ENCODE data around the gene XXYLT1. TPM values are rescaled to one million over a fixed set of nuclear protein-coding genes. Genes with fewer than 3 reads are reported as not detected.

Gene XXYLT1
- total RNA-seq, 1 experiment from 2014 or later, result 25.5 TPM

DNA sequence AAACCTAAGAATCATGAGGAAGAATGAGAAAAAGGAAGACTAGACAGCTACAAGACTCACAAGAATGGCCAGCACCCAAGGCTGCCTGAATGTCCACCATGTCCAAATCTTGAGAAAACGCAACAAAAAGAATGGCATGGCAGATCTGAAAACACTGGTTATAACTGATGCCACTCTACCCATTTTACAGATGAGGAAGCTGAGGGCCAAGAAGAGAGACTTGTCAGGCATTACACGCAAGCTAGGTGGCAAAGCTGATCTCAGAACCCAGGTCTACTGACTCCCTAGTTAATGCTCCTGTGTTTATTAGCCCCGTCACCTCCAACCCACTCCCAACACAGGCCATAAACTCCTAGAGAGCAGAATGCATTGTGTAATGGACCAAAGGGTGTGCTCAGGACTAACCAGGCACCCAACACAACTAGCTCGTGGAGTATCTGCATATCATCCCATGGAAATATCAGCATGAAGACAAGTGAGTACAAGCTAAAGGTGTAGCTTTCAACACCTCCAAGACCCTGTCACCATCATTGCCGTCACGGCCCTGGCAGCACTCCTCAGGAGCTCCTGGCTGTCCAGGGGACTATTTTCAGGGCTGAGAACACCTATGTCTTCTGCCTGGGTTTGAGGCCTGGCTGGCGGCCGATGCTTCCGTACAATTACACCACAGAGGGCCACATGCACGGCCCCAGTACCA, 111.7 kb downstream of the XXYLT1 start:
- Histone ChIP-seq H3K4me3 (ENCODE audit: low read length) (no peak overlapping the region), H3K4me1 (ENCODE audit: insufficient read depth, low read length) (peaks cover 34% of the 10 kb centered on the region), H3K9me2 (replicated peaks; ENCODE audit: low read length) (no peaks in the 10 kb centered on the region), H3K27me3 (ENCODE audit: low read length) (no peaks in the 10 kb centered on the region), H3K9ac (ENCODE audit: low read length) (no peak overlapping the region), H3K4me2 (ENCODE audit: low read length) (no peak overlapping the region), H3K27ac (ENCODE audit: low read length) (0 out of 2 replicates have a peak overlapping the region, but pooled peaks have one; percentile 31), H4K20me1 (ENCODE audit: low read length) (no peaks in the 10 kb centered on the region), H2AFZ (ENCODE audit: low read length) (no peak overlapping the region), H3K36me3 (ENCODE audit: low read depth, low read length) (no peaks in the 10 kb centered on the region), H3F3A (ENCODE audit: low read length, unreplicated experiment) (no peaks in the 10 kb centered on the region), H3K9me3 (ENCODE audit: low read length) (no peaks in the 10 kb centered on the region), H3K79me2 (ENCODE audit: low read length) (no peaks in the 10 kb centered on the region)
- ChIA-PET CTCF (no interaction called here), POLR2A (ENCODE audit: unreplicated experiment) (no interaction called here)
- DNase-seq (no peak), ATAC-seq (no peak)
- intact Hi-C loops (cut with micrococcal nuclease), result loop anchor here (10.0 kb wide), 1 partner anchor 96 kb away; no protein-coding TSS in a partner anchor
- TF ChIP-seq, protein P1, sequence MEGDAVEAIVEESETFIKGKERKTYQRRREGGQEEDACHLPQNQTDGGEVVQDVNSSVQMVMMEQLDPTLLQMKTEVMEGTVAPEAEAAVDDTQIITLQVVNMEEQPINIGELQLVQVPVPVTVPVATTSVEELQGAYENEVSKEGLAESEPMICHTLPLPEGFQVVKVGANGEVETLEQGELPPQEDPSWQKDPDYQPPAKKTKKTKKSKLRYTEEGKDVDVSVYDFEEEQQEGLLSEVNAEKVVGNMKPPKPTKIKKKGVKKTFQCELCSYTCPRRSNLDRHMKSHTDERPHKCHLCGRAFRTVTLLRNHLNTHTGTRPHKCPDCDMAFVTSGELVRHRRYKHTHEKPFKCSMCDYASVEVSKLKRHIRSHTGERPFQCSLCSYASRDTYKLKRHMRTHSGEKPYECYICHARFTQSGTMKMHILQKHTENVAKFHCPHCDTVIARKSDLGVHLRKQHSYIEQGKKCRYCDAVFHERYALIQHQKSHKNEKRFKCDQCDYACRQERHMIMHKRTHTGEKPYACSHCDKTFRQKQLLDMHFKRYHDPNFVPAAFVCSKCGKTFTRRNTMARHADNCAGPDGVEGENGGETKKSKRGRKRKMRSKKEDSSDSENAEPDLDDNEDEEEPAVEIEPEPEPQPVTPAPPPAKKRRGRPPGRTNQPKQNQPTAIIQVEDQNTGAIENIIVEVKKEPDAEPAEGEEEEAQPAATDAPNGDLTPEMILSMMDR (conservative IDR thresholded peaks at IDR 0.05; ENCODE audit: low read depth, low read length), result no peak
- TF ChIP-seq EZH2 (IDR thresholded peaks at IDR 0.05; ENCODE audit: low read length, unreplicated experiment) (no peak), EZH2phosphoT487 (IDR thresholded peaks at IDR 0.05; ENCODE audit: borderline replicate concordance, low read length) (no peak)
- BruUV-seq (replicated peaks), result no TSS peak

- intact Hi-C loops (cut with micrococcal nuclease), result loop anchor here (10.0 kb wide), 1 partner anchor 98 kb away; no protein-coding TSS in a partner anchor
- Histone ChIP-seq H3K79me2 (ENCODE audit: low read length) (no peaks in the 10 kb centered on the region), H3K9me3 (ENCODE audit: low read length) (no peaks in the 10 kb centered on the region), H3K9me2 (replicated peaks; ENCODE audit: low read length) (no peaks in the 10 kb centered on the region), H2AFZ (ENCODE audit: low read length) (no peak overlapping the region), H3K4me3 (ENCODE audit: low read length) (no peak overlapping the region), H3K36me3 (ENCODE audit: low read depth, low read length) (no peaks in the 10 kb centered on the region), H4K20me1 (ENCODE audit: low read length) (no peaks in the 10 kb centered on the region), H3K27ac (ENCODE audit: low read length) (no peak overlapping the region), H3K4me2 (ENCODE audit: low read length) (no peak overlapping the region), H3K27me3 (ENCODE audit: low read length) (no peaks in the 10 kb centered on the region), H3K9ac (ENCODE audit: low read length) (no peak overlapping the region), H3F3A (ENCODE audit: low read length, unreplicated experiment) (no peaks in the 10 kb centered on the region), H3K4me1 (ENCODE audit: insufficient read depth, low read length) (peaks cover 52% of the 10 kb centered on the region)
- TF ChIP-seq, protein P1 (conservative IDR thresholded peaks at IDR 0.05; ENCODE audit: low read depth, low read length), result no peak
- TF ChIP-seq EZH2phosphoT487 (IDR thresholded peaks at IDR 0.05; ENCODE audit: borderline replicate concordance, low read length), result no peak
- no peak for TF ChIP-seq EZH2 (IDR thresholded peaks at IDR 0.05; ENCODE audit: low read length, unreplicated experiment)
- POLR2A ChIA-PET (ENCODE audit: unreplicated experiment), result no interaction called here
- DNase-seq (no peak), ATAC-seq (no peak)
- BruUV-seq (replicated peaks), result no TSS peak
- CTCF ChIA-PET, result no interaction called here
These were observed 114.6 kb downstream of the XXYLT1 start for GRCh38 chr3:195156286-195156890.
